Eye (tissue), 1 donor: ENCODE measurements around the gene PDE4D.
"Not testable (repeated sequence)": the region's sequence is repeated elsewhere in the genome, so short reads cannot be mapped to it uniquely, and the experiment has no call there.

Experiments used
- DNase-seq: peaks from one replicate; pipeline ENCODE4 v3.0.0-alpha.2; 2015

Gene PDE4D

GRCh38 chr5:59008816-59009473, 884.6 kb downstream of the PDE4D start:
- no peak for DNase-seq

- peak; percentile 48 for DNase-seq
Observed at GRCh38 chr5:59007460-59008063, 886.0 kb downstream of the PDE4D start.

- no peak for DNase-seq
Observed at GRCh38 chr5:59005934-59006701, 887.4 kb downstream of the PDE4D start.

GRCh38 chr5:59003641-59004040, 889.9 kb downstream of the PDE4D start:
- no peak for DNase-seq

GRCh38 chr5:59003124-59003523, 890.4 kb downstream of the PDE4D start:
- peak; percentile 32 for DNase-seq

GRCh38 chr5:59002162-59002825, 891.2 kb downstream of the PDE4D start:
- DNase-seq: no peak

- no peak for DNase-seq
Observed at GRCh38 chr5:59001716-59002115, 891.8 kb downstream of the PDE4D start.

- DNase-seq: peak; percentile 10
Observed at GRCh38 chr5:59001154-59001553, 892.4 kb downstream of the PDE4D start.

GRCh38 chr5:59000211-59000610, 893.3 kb downstream of the PDE4D start:
- DNase-seq: no peak

- no peak for DNase-seq
Observed at GRCh38 chr5:58999804-59000203, 893.7 kb downstream of the PDE4D start.

GRCh38 chr5:58998544-58998943, 895.0 kb downstream of the PDE4D start:
- DNase-seq: no peak

GRCh38 chr5:58995779-58996178, 897.7 kb downstream of the PDE4D start:
- DNase-seq: not testable (repeated sequence)

GRCh38 chr5:58993461-58993860, 900.1 kb downstream of the PDE4D start:
- DNase-seq: no peak

GRCh38 chr5:58988938-58989337, 904.6 kb downstream of the PDE4D start:
- no peak for DNase-seq

GRCh38 chr5:58987193-58987592, 906.3 kb downstream of the PDE4D start:
- DNase-seq: no peak

- no peak for DNase-seq
Observed at GRCh38 chr5:58986281-58986680, 907.2 kb downstream of the PDE4D start.

GRCh38 chr5:58985759-58986158, 907.8 kb downstream of the PDE4D start:
- DNase-seq: no peak

- DNase-seq: no peak
Observed at GRCh38 chr5:58985311-58985710, 908.2 kb downstream of the PDE4D start.

- no peak for DNase-seq
Observed at GRCh38 chr5:58983526-58984452, 909.7 kb downstream of the PDE4D start.

- DNase-seq: no peak
Observed at GRCh38 chr5:58980890-58981289, 912.6 kb downstream of the PDE4D start.

GRCh38 chr5:58979090-58979489, 914.4 kb downstream of the PDE4D start:
- no peak for DNase-seq

- DNase-seq: no peak
Observed at GRCh38 chr5:58974601-58975000, 918.9 kb downstream of the PDE4D start.
